ENCODE data around the gene PRKCA.

PRKCA gene

GRCh38 chr17:66738301-66738700 lies 435.9 kb downstream of the PRKCA start:
- in situ Hi-C loops (cut with HindIII; ENCODE audit: low pct_ligation_motif_present, low sequenced_read_pairs), result no loop called here
- DNase-seq, result no peak
- H3K4me3 ChIP-seq (ENCODE audit: low read depth, low read length), result no peak overlapping the region
- no peaks in the 10 kb centered on the region for H3K27me3 ChIP-seq (replicated peaks)
- no peak for TF ChIP-seq CTCF (IDR thresholded peaks at IDR 0.05; ENCODE audit: low read depth, low read length, missing control alignments)
- no peaks in the 10 kb centered on the region for H3K36me3 ChIP-seq (replicated peaks)
- H3K27ac ChIP-seq, result no peak overlapping the region

GRCh38 chr17:66739553-66739952 lies 437.1 kb downstream of the PRKCA start:
- DNase-seq, result no peak
- no peak for TF ChIP-seq CTCF (IDR thresholded peaks at IDR 0.05; ENCODE audit: low read depth, low read length, missing control alignments)
- H3K36me3 ChIP-seq (replicated peaks), result no peaks in the 10 kb centered on the region
- no peak overlapping the region for H3K4me3 ChIP-seq (ENCODE audit: low read depth, low read length)
- no peak overlapping the region for H3K27ac ChIP-seq
- in situ Hi-C loops (cut with HindIII; ENCODE audit: low pct_ligation_motif_present, low sequenced_read_pairs), result no loop called here
- H3K27me3 ChIP-seq (replicated peaks), result no peaks in the 10 kb centered on the region

DNA sequence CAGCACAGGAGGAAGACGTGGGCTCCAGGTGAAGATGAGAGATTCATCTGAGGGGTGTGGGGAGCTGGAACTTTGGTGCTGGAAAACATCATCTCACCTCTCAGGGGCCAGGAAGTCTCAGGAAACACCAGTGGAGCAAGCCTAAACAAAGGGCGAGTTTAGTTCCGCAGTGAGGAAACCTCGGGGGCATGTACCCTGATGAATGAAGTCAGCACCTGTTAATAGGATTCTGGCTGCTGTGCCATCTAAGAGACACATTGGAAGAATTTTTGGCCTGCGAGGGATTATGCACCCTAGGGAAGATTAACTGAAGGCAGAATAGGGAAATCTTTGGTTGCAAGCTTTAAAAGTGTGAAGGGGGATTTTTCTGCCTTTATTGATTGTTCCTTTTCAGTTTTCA lies 437.8 kb downstream of the PRKCA start:
- H3K4me3 ChIP-seq (ENCODE audit: low read depth, low read length), result no peak overlapping the region
- in situ Hi-C loops (cut with HindIII; ENCODE audit: low pct_ligation_motif_present, low sequenced_read_pairs), result no loop called here
- no peak for TF ChIP-seq CTCF (IDR thresholded peaks at IDR 0.05; ENCODE audit: low read depth, low read length, missing control alignments)
- DNase-seq, result no peak
- H3K36me3 ChIP-seq (replicated peaks), result no peaks in the 10 kb centered on the region
- H3K27me3 ChIP-seq (replicated peaks), result no peaks in the 10 kb centered on the region
- H3K27ac ChIP-seq, result no peak overlapping the region

DNA sequence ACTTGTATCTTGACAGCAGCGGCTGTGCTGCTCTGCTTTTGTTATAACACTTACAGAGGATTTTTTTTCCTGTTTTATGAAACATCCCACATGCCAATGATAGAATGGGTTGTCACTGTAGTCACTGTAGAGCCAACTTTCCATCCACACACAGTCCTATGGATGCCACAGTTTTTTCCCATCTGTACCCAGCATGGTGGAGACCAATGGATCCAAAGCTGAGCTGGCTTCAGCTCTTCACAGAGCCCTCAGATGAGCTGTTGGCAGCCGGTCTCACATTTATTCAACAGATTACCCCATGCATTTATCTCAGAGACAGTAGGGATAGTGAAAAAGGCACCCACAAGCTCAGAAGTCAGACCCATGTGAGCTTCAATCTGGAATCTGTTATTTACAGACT lies 441.1 kb downstream of the PRKCA start:
- Histone ChIP-seq H3K4me3 (ENCODE audit: low read depth, low read length) (no peak overlapping the region), H3K27me3 (replicated peaks) (no peaks in the 10 kb centered on the region), H3K27ac (no peak overlapping the region), H3K36me3 (replicated peaks) (no peaks in the 10 kb centered on the region)
- in situ Hi-C loops (cut with HindIII; ENCODE audit: low pct_ligation_motif_present, low sequenced_read_pairs), result no loop called here
- no peak for DNase-seq
- TF ChIP-seq CTCF (IDR thresholded peaks at IDR 0.05; ENCODE audit: low read depth, low read length, missing control alignments), result no peak

DNA sequence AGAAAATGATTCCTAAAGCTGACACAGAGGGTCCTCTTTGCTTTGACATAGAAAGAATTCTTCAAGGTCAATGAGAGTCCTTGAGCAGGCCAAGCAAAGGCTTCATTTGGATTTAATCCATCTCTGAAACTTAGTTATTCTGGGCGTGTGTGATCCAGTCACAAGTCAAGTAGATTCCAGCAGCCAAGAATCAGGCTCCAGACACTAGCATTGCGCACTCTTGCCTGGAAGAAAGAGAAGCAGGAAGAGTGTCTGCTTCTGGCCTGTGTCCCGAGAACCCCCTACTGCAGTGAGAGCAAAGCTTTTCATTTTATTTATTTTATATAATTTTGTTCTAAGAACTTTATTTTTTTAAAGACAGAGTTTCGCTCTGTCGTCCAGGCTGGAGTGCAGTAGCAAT lies 444.3 kb downstream of the PRKCA start:
- peaks cover 3% of the 10 kb centered on the region for H3K36me3 ChIP-seq (replicated peaks)
- TF ChIP-seq CTCF (IDR thresholded peaks at IDR 0.05; ENCODE audit: low read depth, low read length, missing control alignments), result no peak
- in situ Hi-C loops (cut with HindIII; ENCODE audit: low pct_ligation_motif_present, low sequenced_read_pairs), result no loop called here
- no peak overlapping the region for H3K4me3 ChIP-seq (ENCODE audit: low read depth, low read length)
- H3K27ac ChIP-seq, result no peak overlapping the region
- DNase-seq, result no peak
- H3K27me3 ChIP-seq (replicated peaks), result no peaks in the 10 kb centered on the region

- TF ChIP-seq CTCF (IDR thresholded peaks at IDR 0.05; ENCODE audit: low read depth, low read length, missing control alignments), result no peak
- H3K36me3 ChIP-seq (replicated peaks), result peaks cover 3% of the 10 kb centered on the region
- in situ Hi-C loops (cut with HindIII; ENCODE audit: low pct_ligation_motif_present, low sequenced_read_pairs), result no loop called here
- no peak overlapping the region for H3K4me3 ChIP-seq (ENCODE audit: low read depth, low read length)
- peak; percentile 93 for DNase-seq
- H3K27ac ChIP-seq, result peak overlapping the region; percentile 11
- H3K27me3 ChIP-seq (replicated peaks), result no peaks in the 10 kb centered on the region
Observed at GRCh38 chr17:66747578-66748275, 445.3 kb downstream of the PRKCA start.

Measured in brain microvascular endothelial cell (primary cell).